ENCODE results near the gene PTPRA.
"Not testable (repeated sequence)": the region's sequence is repeated elsewhere in the genome, so short reads cannot be mapped to it uniquely, and the experiment has no call there.

Gene PTPRA

GRCh38 chr20:3045816-3046676 lies 172.8 kb downstream of the PTPRA start, which contains the start of gene MRPS26:
Gene MRPS26 (plus strand): TSS chr20:3046052. CDS start chr20:3046069, 17 bp downstream.
- DNase-seq, result peak; percentile 75

- no peak for DNase-seq
Observed at GRCh38 chr20:3046677-3047462, 173.6 kb downstream of the PTPRA start.

- no peak for DNase-seq
Observed at GRCh38 chr20:3047486-3048419, 174.5 kb downstream of the PTPRA start.

- DNase-seq, result no peak
Observed at GRCh38 chr20:3051385-3052019, 178.2 kb downstream of the PTPRA start.

GRCh38 chr20:3059489-3059888 lies 186.2 kb downstream of the PTPRA start:
- DNase-seq, result no peak

- not testable (repeated sequence) for DNase-seq
Observed at GRCh38 chr20:3064119-3064518, 190.8 kb downstream of the PTPRA start.

- DNase-seq, result no peak
Observed at GRCh38 chr20:3067139-3068014, 194.1 kb downstream of the PTPRA start.

- DNase-seq, result no peak
Observed at GRCh38 chr20:3068075-3068474, 194.8 kb downstream of the PTPRA start.

- no peak for DNase-seq
Observed at GRCh38 chr20:3068986-3069900, 196.0 kb downstream of the PTPRA start.

- no peak for DNase-seq
Observed at GRCh38 chr20:3070725-3071124, 197.4 kb downstream of the PTPRA start.

- DNase-seq, result no peak
Observed at GRCh38 chr20:3071266-3071609, 198.0 kb downstream of the PTPRA start.

GRCh38 chr20:3071610-3072529 lies 198.6 kb downstream of the PTPRA start, which contains the start of gene OXT:
Gene OXT (plus strand): TSS chr20:3071620. CDS start chr20:3071656, 36 bp downstream.
- DNase-seq, result no peak

- DNase-seq, result no peak
Observed at GRCh38 chr20:3072530-3073250, 199.4 kb downstream of the PTPRA start.

- DNase-seq, result not testable (repeated sequence)
Observed at GRCh38 chr20:3073251-3073643, 200.0 kb downstream of the PTPRA start.

GRCh38 chr20:3074812-3075211 lies 201.5 kb downstream of the PTPRA start:
- DNase-seq, result no peak

GRCh38 chr20:3075315-3075714 lies 202.0 kb downstream of the PTPRA start:
- not testable (repeated sequence) for DNase-seq

- DNase-seq, result no peak
Observed at GRCh38 chr20:3077618-3078134, 204.4 kb downstream of the PTPRA start.

- DNase-seq, result no peak
Observed at GRCh38 chr20:3080939-3081388, 207.7 kb downstream of the PTPRA start.

All from T1000 (cell line).